A549 (cell line): ENCODE data around the gene RHOB.
"Not testable (repeated sequence)": the region's sequence is repeated elsewhere in the genome, so short reads cannot be mapped to it uniquely, and the experiment has no call there.

ENCODE experiments used
- CEBPB ChIP-seq, 2 experiments: fragments of >200 bp in 1 of 2; sonication (Bioruptor Twin) in 1 of 2; formaldehyde crosslinking in 1 of 2; IDR thresholded peaks; 2 replicates each; pipeline ENCODE4 v1.6.1; 2012 to 2016
- CTCF ChIP-seq: fragments of >200 bp; sonication (Bioruptor Twin); formaldehyde crosslinking; IDR thresholded peaks from 3 replicates; pipeline ENCODE4 v1.5.1; 2016
- EP300 ChIP-seq, 2 experiments: fragments of >200 bp; sonication (Bioruptor Twin); formaldehyde crosslinking; IDR thresholded peaks; 2 replicates in 1 of 2; 3 replicates in 1 of 2; pipeline ENCODE4 v1.6.1; 2016 to 2017
- POLR2A ChIP-seq: IDR thresholded peaks from 2 replicates; pipeline ENCODE4 v1.6.1; 2012; ENCODE audit warnings: mild to moderate bottlenecking, low read length
- POLR2AphosphoS2 ChIP-seq: conservative IDR thresholded peaks from 2 replicates; pipeline ENCODE4 v1.6.1; 2012; ENCODE audit warnings: low read length, improper control_type of control experiment, inconsistent platforms
- REST ChIP-seq: fragments of 200-600 bp; sonication (generic); IDR thresholded peaks from 2 replicates; pipeline ENCODE4 v1.6.1; 2016; ENCODE audit warnings: antibody characterized with exemption, mild to moderate bottlenecking, moderate library complexity
- SMC3 ChIP-seq: fragments of >200 bp; sonication (Bioruptor Twin); formaldehyde crosslinking; IDR thresholded peaks from 3 replicates; pipeline ENCODE4 v1.6.1; 2018; ENCODE audit warnings: inconsistent platforms
- SREBF2 ChIP-seq: fragments of 450-650 bp; IDR thresholded peaks from 2 replicates; pipeline ENCODE4 v1.6.1; 2014; ENCODE audit warnings: mild to moderate bottlenecking, moderate library complexity
- USF2 ChIP-seq: fragments of 450-650 bp; IDR thresholded peaks from 2 replicates; pipeline ENCODE4 v1.6.1; 2014; ENCODE audit warnings: antibody characterized with exemption

GRCh38 chr2:20435456-20435855 is 11.4 kb upstream of the RHOB start:
- not testable (repeated sequence) for TF ChIP-seq SREBF2; CTCF; POLR2AphosphoS2; EP300 (IDR thresholded peaks at IDR 0.05); REST; CEBPB (IDR thresholded peaks at IDR 0.05); SMC3; USF2; POLR2A
